Lower lobe of right lung (tissue), 2 donors: ENCODE results near the gene L3MBTL4. TPM values are rescaled to one million over a fixed set of nuclear protein-coding genes. Genes with fewer than 3 reads are reported as not detected.

Source experiments
- ATAC-seq, 2 donors: fragments of 200-7000 bp; cut with Tn5 transposase; one replicate each; pipeline ENCODE4 v1.9.1; 2020 to 2022; ENCODE audit warnings: mild to moderate bottlenecking in 2 of 2, moderate library complexity in 2 of 2
- DNase-seq: peaks from one replicate; pipeline ENCODE4 v3.0.0-alpha.2; 2020
- H3K27ac ChIP-seq: fragments of 200-600 bp; one replicate; pipeline ENCODE4 v1.8.0; 2022
- H3K27me3 ChIP-seq: fragments of 200-600 bp; one replicate; pipeline ENCODE4 v1.8.0; 2022; ENCODE audit warnings: low read depth
- H3K36me3 ChIP-seq: fragments of 200-600 bp; one replicate; pipeline ENCODE4 v1.8.0; 2022; ENCODE audit warnings: mild to moderate bottlenecking
- H3K4me1 ChIP-seq: fragments of 200-600 bp; one replicate; pipeline ENCODE4 v1.8.0; 2022
- H3K4me3 ChIP-seq: fragments of 200-600 bp; one replicate; pipeline ENCODE4 v1.8.0; 2022; ENCODE audit warnings: mild to moderate bottlenecking
- H3K9me3 ChIP-seq: fragments of 200-600 bp; one replicate; pipeline ENCODE4 v1.8.0; 2022
- intact Hi-C: fragments of 100-400 bp; cut with DNase I; formaldehyde crosslinking; loops from one replicate; pipeline ENCODE4 v1.11.0; 2022
- total RNA-seq: library from RNA; stranded (reverse); fragmentation: NEBNext Ultra II Directional; extraction: Animal tissue kit (Norgen Biotek cat#: 25700); gene quantifications from one replicate; pipeline ENCODE4 v1.2.1, GENCODE V29; 2021
- TF ChIP-seq, protein P1 (sequence below): fragments of 200-600 bp; IDR thresholded peaks from one replicate; pipeline ENCODE4 v1.8.0; 2022; ENCODE audit warnings: antibody characterized with exemption, mild to moderate bottlenecking
- donor health status: DM: no; HTN: yes; CAD: no; lungs with severe emphysema.

The L3MBTL4 gene
- total RNA-seq, 1 donor from 2014 or later = 16.9 TPM

DNA sequence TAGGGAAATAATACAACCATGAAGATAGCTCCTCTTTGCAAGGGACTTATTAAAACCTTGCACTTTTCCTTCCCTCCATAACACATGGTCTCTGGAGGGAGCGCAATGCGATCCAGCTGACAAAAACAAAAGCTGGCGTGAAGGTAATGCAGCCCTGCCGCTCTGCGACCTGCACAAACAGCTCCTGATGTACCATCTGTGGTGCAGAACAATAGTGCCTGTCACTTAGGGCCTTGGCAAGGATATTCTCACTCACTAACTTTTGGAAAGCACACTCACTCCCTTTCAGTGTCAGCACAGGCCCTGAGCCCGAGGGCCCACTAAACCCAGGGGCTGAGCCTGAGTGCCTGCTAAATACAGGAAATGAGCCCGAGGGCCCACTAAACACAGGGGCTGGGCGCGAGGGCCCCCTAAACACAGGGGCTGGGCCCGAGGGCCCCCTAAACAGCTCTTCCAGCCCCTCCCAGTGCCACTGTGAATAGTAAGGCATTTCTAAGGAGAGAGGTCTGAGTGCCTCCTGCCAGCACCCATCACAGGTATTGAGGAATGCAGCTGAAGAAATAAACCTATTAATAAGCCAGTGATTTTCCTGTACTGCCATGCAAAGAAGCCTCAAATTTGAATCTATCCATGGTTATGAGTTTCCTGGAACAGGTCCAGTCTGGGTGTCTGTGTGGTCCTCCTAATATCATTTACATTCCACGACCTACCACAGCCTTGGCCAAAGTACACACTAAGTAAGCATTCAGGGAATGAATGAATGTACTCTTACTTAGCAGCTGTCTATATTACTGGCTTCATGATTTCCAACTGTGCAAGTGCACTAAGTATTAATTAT is 9.3 kb downstream of the L3MBTL4 start:
- ATAC-seq (no peak), DNase-seq (no peak)
- intact Hi-C loops = no loop called here
- Histone ChIP-seq H3K4me3 (no peak overlapping the region), H3K27me3 (no peaks in the 10 kb centered on the region), H3K9me3 (no peaks in the 10 kb centered on the region), H3K27ac (no peak overlapping the region), H3K4me1 (peaks cover 13% of the 10 kb centered on the region), H3K36me3 (no peaks in the 10 kb centered on the region)
- TF ChIP-seq, protein P1, sequence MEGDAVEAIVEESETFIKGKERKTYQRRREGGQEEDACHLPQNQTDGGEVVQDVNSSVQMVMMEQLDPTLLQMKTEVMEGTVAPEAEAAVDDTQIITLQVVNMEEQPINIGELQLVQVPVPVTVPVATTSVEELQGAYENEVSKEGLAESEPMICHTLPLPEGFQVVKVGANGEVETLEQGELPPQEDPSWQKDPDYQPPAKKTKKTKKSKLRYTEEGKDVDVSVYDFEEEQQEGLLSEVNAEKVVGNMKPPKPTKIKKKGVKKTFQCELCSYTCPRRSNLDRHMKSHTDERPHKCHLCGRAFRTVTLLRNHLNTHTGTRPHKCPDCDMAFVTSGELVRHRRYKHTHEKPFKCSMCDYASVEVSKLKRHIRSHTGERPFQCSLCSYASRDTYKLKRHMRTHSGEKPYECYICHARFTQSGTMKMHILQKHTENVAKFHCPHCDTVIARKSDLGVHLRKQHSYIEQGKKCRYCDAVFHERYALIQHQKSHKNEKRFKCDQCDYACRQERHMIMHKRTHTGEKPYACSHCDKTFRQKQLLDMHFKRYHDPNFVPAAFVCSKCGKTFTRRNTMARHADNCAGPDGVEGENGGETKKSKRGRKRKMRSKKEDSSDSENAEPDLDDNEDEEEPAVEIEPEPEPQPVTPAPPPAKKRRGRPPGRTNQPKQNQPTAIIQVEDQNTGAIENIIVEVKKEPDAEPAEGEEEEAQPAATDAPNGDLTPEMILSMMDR = no peak

DNA sequence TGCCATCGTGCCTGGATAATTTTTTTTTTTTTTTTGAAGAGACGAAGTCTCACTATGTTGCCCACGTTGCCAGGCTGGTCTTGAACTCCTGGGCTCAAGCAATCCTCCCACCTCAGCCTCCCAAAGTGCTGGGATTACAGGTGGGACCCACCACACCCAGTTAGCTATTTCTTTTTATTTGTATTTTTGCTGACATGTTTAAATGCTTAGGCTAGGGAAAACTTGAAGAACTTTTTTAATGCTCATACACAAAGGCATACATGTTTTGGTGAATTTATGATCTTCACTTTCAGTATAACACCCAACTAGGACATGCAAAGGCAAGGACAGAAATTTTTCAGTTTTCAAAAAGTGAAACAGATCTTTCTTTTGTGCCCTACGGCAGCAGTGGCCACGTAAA is 9.9 kb downstream of the L3MBTL4 start:
- no peak for ATAC-seq
- Histone ChIP-seq H3K4me1 (peaks cover 13% of the 10 kb centered on the region), H3K36me3 (no peaks in the 10 kb centered on the region), H3K27me3 (no peaks in the 10 kb centered on the region), H3K27ac (no peak overlapping the region), H3K9me3 (no peaks in the 10 kb centered on the region), H3K4me3 (no peak overlapping the region)
- no peak for DNase-seq
- TF ChIP-seq, protein P1 = no peak
- intact Hi-C loops = no loop called here

DNA sequence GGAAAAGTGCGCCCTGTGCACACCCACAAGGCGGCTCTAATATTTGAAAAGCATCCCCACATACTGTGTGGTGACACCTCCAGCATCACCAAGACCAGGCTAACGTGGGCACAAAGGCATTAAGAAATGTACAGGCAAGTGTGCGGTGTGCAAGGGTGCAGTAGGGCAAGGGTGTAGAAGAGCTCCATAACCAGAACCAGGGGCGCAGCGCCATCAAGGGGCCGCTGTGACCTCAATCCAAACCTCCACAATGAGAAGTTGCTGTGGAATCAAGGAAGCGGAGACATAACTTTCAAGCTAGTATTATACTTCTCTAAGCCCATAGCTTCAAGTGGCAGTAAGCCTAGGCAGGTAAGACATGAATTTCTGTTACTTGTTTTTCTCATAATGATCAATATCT is 13.0 kb downstream of the L3MBTL4 start:
- DNase-seq (no peak), ATAC-seq (no peak)

DNA sequence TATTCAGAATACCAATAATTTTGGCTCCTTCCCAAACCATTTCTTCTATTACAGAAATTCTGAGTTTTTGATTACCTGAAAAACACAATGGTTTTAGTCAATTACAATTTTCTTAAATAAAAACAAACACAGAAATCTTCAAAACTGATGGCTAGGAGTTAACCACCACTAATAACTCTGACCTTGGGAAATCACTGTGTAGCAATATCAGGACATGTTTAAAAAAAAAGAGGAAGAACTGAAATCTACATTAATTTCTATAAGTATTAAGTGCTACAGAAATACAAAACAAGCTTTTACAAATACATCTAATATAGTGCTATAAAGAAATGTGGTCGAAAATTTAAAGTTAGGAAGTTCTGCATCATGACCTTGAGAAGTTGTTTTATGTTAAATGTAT is 14.9 kb downstream of the L3MBTL4 start:
- Histone ChIP-seq H3K9me3 (no peaks in the 10 kb centered on the region), H3K4me1 (no peaks in the 10 kb centered on the region), H3K4me3 (no peak overlapping the region), H3K27ac (no peak overlapping the region), H3K27me3 (no peaks in the 10 kb centered on the region), H3K36me3 (no peaks in the 10 kb centered on the region)
- TF ChIP-seq, protein P1 = no peak
- intact Hi-C loops = no loop called here
- ATAC-seq = no peak
- DNase-seq = no peak

More for the DNA sequence above, 13.0 kb downstream of the L3MBTL4 start:
- TF ChIP-seq, protein P1 = no peak
- peaks cover 9% of the 10 kb centered on the region for H3K4me1 ChIP-seq
- intact Hi-C loops = no loop called here
- H3K27ac ChIP-seq = no peak overlapping the region
- no peaks in the 10 kb centered on the region for H3K9me3 ChIP-seq
- no peaks in the 10 kb centered on the region for H3K36me3 ChIP-seq
- H3K4me3 ChIP-seq = no peak overlapping the region
- no peaks in the 10 kb centered on the region for H3K27me3 ChIP-seq

DNA sequence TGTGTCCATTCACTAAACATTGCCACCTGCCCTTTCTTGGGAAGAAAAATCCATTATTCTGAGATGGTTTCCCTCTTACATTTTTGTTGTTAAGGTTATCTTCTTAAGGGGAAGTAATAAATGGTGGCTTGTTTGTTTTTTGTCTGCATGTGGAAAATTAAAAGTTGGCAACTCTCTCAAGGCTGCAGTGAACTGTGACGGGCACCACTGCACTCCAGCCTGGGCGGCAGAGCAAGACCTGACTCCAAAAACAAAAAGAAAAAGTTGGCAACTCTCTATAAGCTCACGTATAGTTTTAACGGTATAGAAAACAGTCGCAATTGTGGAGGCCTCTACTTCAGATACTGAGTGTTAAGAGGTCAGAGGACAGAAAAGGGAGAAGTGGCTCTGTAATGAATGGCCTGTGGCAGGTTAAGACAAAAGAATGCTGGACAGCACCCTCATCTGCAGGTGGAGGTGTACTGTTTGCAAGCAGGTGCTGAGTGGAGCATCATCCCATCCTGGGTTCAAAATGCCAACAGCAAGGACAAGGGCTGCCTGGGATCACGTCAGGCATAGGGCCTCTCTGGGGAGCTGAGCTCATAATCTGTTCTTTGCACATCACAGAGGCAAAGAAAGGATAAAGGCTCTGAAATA is 16.7 kb downstream of the L3MBTL4 start:
- no peaks in the 10 kb centered on the region for H3K27me3 ChIP-seq
- H3K4me3 ChIP-seq = no peak overlapping the region
- H3K4me1 ChIP-seq = no peaks in the 10 kb centered on the region
- no peaks in the 10 kb centered on the region for H3K36me3 ChIP-seq
- intact Hi-C loops = no loop called here
- no peak overlapping the region for H3K27ac ChIP-seq
- no peaks in the 10 kb centered on the region for H3K9me3 ChIP-seq
- ATAC-seq (no peak), DNase-seq (no peak)
- TF ChIP-seq, protein P1 = no peak
